GM18951 (cell line): ENCODE measurements around the gene CLDND1.

ENCODE experiments used
- POLR2A ChIP-seq: IDR thresholded peaks from 4 replicates; pipeline ENCODE4 v1.6.1; 2011; ENCODE audit warnings: mild to moderate bottlenecking; ENCODE audit not compliant: insufficient read length, insufficient read depth; ENCODE audit errors: extremely low read depth
- in situ Hi-C: fragments of 300-500 bp; cut with MboI; formaldehyde crosslinking; loops from one replicate; pipeline ENCODE4 v1.12.0; 2022; ENCODE audit warnings: low sequenced_read_pairs, mixed read lengths, inconsistent platforms; ENCODE audit not compliant: unreplicated experiment

The CLDND1 gene

DNA sequence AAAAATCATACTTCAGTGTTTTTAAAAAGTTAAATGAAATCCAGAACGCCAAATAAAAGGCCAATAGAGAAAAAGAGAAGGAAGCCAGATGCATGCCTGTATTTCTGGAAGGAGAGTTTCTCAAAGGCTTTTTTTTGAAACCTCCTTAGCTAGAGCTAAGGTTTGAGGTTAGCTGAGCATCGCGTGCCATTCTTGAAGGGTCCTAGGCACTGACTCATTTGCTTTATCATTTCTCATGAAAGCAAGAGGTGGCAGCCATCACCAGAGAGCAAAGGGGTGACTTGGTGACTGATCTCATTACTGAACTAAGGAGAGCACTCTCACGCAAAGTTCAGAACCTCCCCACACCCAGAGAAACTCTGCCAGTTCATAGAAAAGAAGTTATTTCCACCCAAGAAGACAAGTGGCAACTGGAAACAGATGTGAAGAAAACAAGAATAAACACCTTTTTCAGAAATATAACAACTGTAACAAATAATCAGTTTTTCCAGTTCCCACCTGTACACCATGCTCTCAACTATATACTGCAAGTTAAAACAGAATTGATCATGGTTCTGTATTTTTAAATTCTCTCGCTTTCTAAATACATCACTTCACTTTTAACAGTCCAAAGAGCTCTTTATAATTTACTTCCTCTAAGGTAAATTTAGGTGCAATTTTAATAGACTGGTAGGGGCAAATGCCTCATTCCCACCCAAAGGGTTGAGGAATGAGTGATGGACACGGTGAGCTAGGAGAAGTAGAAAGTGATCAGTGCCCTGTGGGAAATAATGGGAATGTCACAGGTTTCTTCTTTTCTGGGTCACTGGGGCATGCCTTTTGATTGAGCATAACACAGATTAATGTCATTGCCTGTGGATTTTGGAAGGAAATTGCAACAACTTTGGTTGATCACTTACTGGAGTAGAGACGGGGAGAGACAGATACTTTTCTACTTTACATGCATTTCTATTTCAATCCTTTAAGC is 33.7 kb upstream of the CLDND1 start:
- in situ Hi-C loops = no loop called here

DNA sequence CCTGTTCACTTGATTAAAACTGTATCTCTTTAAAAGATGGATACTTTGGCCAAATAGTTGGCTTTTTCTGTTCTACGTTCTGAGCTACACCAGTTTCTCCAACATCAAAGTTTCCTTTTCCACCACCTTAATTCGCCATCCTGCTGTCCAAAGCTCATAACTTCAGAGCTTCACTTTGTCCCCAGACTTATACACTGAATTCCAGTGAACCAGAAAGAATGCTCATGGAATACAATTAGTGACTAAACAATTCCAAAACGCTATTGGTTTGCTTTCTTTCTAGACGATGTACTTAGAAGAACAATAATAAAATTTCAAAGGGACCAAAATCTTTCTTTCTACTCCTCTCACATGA is 32.3 kb upstream of the CLDND1 start:
- in situ Hi-C loops = no loop called here
- no peak for TF ChIP-seq POLR2A

More for the DNA sequence above, 33.7 kb upstream of the CLDND1 start:
- peak; percentile 35 for TF ChIP-seq POLR2A

GRCh38 chr3:98554580-98554979 is 31.9 kb upstream of the CLDND1 start:
- in situ Hi-C loops = no loop called here
- TF ChIP-seq POLR2A = no peak

- TF ChIP-seq POLR2A = no peak
- in situ Hi-C loops = no loop called here
Observed at GRCh38 chr3:98553753-98554152, 31.1 kb upstream of the CLDND1 start.

DNA sequence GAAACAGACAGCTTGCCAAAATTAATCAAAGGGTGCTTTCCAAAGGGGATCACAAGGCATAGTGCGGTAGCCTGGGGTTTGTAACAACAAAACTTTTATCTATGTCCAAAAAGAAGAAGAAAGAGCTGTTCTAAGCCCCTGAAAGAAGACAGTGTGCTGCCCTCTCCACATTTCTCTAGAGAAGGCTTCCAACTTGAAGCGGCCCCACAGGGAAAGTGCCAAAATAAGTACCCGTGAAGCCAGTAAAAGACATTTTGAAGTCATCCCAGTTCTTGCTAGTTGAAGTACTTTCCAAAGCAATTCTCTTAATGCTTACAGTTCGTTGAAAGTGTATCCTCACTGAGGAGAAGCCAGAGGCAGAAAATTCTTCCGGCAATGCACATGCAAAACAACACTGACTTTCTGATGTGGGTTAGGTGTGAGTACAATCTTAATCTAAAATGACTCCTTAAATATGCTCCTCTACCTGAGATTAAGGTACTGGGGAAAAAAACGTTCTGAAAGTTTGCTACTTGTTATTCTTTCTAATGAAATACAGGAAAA is 30.4 kb upstream of the CLDND1 start:
- peak; percentile 26 for TF ChIP-seq POLR2A
- in situ Hi-C loops = no loop called here

DNA sequence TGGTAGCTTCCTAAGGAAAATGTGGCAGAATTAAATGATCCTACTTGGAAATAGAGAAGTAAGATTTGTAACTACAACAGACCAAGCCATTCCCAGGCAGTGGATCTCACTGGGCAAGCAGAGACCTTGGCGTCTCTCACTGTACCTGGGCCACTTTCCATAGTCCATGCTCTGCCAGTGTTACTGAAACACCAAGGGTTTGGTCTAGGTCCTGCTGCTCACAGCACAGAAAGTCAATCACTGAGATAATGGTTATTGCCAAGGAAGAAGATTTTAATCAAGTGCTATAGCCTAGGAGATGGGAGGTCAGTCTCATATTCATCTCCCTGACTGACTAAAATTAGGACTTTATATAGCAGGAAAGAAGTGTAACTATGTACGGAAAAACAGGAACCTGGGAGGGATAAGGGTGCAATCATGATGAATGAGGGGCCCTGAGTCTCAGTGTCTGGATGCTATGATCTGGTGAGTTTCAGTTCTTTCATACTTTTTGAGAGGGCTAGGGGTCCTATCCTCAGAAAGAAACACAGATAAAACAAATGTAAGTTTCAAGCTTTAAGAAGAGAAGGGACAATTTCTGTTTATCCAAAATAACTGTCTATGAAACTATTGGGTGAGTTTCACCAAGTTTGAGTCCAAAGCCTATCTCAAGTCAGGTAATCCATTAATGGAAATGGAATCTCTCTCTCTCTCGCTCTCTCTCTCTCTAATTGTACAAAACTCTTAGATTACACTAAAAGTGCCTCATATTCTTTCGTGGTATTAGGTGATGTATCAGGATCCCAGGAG is 29.7 kb upstream of the CLDND1 start:
- in situ Hi-C loops = no loop called here
- TF ChIP-seq POLR2A = no peak

DNA sequence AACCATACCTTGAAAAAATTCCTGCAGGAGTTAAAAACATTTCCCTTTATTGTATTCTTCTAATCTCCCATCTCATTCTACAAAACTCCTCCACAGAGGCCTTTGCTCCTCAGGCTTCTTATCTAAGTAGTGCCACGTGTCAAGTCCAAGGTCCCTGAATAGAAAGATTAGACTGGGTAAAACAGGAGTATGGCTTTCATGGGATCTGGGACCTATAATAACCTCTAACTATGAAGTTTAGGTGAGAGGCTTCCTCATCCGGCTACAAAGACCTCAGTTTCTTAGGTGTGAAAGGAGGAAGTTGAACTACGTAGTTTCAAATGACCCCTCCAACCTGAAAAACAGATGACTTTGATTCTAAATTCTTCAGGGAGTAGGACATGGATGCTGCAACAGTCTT is 29.1 kb upstream of the CLDND1 start:
- no peak for TF ChIP-seq POLR2A
- in situ Hi-C loops = no loop called here

DNA sequence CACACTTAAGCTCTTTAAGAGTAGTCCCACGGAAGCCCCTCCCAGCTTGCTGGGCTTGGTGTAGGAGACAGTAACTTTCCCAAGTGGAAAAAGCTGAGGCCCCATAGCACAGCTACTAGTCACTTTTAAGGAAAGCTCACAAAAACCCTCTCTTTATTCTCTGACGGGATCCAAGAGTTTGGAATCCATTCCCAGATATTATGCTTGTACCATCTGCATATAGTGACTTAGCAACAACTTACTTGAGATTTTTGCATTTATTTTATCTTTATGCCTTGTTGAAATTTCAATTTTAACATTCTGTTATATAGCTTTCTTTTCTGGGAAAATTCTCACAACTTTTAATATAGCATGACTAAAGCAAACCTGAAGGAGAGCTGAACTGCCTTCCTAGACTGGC is 28.5 kb upstream of the CLDND1 start:
- in situ Hi-C loops = no loop called here
- TF ChIP-seq POLR2A = no peak

- no peak for TF ChIP-seq POLR2A
- in situ Hi-C loops = no loop called here
Observed at GRCh38 chr3:98550833-98551232, 28.1 kb upstream of the CLDND1 start.

GRCh38 chr3:98548544-98548943 is 25.8 kb upstream of the CLDND1 start:
- no peak for TF ChIP-seq POLR2A
- in situ Hi-C loops = no loop called here

DNA sequence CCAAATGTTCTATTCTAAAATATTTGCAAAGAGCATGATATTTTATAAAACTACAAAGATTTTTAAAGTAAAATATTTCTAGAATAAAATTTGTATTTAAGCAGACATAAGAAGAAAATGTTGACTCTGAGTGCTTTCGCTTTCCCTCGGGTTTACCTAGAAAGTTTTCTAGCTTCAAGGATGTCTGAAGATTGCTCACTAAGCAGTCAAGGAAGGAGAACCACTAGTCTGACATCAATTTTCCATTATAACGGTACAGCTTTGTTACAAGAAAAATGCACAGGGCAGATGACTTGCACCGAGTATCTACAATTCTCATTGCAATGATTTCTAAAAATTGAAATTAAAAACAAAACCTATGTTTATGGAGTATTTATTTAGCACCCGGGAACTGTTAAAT is 23.2 kb upstream of the CLDND1 start:
- in situ Hi-C loops = no loop called here

DNA sequence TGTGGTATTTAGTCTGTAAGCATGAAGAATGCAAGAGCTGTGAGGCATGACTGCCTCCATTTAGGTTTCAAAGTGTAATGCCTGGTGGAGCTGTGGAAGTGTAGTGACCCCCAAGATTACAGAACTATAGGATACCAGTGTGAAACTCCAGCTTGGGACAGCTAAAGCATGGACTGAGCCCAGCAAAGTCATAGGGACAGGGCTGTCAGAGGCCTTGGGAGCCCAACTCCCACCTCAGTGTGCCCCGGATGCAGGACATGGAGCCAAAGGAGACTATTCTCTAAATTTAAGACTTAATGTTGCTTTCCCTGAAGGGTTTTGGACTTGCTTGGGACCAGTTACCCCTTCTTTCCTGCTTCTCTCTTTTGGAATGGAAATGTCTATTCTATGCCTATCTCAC is 19.9 kb upstream of the CLDND1 start:
- no peak for TF ChIP-seq POLR2A
- in situ Hi-C loops = no loop called here

More for the DNA sequence above, 23.2 kb upstream of the CLDND1 start:
- TF ChIP-seq POLR2A = peak; percentile 18

DNA sequence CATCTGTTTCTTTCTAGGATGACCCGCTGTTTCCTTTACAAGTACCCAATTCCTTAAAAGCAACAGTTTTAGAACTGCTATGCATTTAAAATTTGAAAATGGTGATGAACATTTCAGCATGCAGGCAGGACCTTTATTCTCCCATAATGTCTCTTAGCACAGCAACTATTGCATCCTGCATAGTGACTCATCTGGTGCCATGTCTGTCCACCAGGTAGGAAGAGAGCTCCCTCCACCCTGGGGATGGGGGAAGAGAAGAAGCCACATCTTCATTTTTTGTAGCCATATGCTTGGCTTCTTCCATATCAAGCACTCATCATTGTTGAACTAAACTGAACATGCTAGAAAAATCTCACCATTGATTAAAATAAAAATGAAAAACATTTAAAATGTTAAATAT is 19.0 kb upstream of the CLDND1 start:
- in situ Hi-C loops = no loop called here
- TF ChIP-seq POLR2A = no peak

- no peak for TF ChIP-seq POLR2A
- in situ Hi-C loops = no loop called here
Observed at GRCh38 chr3:98540346-98540745, 17.6 kb upstream of the CLDND1 start.

DNA sequence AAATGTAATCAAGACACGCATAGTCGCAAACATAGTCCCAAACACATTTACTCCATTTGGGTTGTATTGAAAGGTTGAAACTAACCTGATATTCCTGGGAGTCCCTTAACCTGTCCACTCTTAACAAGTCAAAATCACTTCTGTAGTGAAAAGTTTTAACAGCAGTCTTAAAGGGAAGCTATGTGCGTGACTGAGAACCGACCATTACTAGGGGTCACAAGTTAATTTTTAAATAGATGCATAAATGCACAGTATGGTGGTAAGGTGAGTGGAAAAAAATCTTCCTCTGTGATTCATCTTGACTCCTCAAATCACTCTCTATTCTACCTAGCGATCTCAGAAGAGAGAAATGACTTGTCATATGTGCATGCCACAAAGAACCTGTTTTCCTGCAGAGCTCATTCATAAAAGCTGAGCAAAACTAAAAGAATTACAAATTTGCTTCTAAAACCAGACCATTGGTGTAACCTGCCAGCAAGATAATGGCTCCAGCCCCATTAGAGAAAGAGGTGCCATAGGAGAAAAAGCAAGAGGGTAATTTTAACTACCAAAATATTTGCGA is 13.8 kb upstream of the CLDND1 start:
- in situ Hi-C loops = no loop called here
- peak; percentile 72 for TF ChIP-seq POLR2A
